Gastroesophageal sphincter (tissue), 3 donors: ENCODE results near the gene ANKS6.

Source experiments
- EP300 ChIP-seq: sonication (generic); formaldehyde crosslinking; IDR thresholded peaks from one replicate; pipeline ENCODE4 v1.6.1; 2017; ENCODE audit warnings: antibody characterized with exemption, mild to moderate bottlenecking
- POLR2A ChIP-seq, 2 donors: fragments of 450-650 bp; IDR thresholded peaks; one replicate each; pipeline ENCODE4 v1.6.1; 2017; ENCODE audit warnings: antibody characterized with exemption in 2 of 2, mild to moderate bottlenecking in 2 of 2, moderate library complexity in 1 of 2
- POLR2AphosphoS5 ChIP-seq: sonication (generic); formaldehyde crosslinking; IDR thresholded peaks from one replicate; pipeline ENCODE4 v1.6.1; 2017; ENCODE audit warnings: antibody characterized with exemption
- TF ChIP-seq, protein P1 (sequence below), 4 experiments: fragments of 200-600 bp in 2 of 4; fragments of 450-650 bp in 2 of 4; sonication (generic) in 1 of 4; IDR thresholded peaks; one replicate each; pipeline ENCODE4 v1.5.1; 2017 to 2019; ENCODE audit warnings: antibody characterized with exemption in 4 of 4, mild to moderate bottlenecking in 2 of 4, moderate library complexity in 2 of 4

DNA sequence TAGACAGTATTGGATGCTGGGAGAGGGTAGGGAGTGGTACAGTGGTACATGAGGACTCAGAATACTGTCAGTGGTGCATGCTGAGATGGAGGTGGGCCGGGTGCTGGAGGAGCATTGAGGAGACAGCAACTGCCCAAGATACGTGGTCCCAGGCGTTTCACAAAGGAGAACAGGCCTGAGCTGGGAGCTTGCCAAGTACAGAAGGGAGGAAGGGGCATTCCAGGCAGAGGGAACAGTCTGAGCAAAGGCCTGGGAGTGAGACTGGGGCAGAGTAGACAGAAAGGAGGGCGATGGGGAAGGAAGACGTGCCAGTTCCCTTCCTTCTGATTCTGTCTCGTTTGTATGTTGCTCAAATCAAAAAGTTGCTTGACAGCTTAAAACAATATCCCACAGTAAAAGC lies 26.3 kb upstream of the ANKS6 start:
- TF ChIP-seq POLR2AphosphoS5 (no peak), EP300 (no peak), POLR2A (IDR thresholded peaks at IDR 0.05) (no peak)
- TF ChIP-seq, protein P1, sequence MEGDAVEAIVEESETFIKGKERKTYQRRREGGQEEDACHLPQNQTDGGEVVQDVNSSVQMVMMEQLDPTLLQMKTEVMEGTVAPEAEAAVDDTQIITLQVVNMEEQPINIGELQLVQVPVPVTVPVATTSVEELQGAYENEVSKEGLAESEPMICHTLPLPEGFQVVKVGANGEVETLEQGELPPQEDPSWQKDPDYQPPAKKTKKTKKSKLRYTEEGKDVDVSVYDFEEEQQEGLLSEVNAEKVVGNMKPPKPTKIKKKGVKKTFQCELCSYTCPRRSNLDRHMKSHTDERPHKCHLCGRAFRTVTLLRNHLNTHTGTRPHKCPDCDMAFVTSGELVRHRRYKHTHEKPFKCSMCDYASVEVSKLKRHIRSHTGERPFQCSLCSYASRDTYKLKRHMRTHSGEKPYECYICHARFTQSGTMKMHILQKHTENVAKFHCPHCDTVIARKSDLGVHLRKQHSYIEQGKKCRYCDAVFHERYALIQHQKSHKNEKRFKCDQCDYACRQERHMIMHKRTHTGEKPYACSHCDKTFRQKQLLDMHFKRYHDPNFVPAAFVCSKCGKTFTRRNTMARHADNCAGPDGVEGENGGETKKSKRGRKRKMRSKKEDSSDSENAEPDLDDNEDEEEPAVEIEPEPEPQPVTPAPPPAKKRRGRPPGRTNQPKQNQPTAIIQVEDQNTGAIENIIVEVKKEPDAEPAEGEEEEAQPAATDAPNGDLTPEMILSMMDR (IDR thresholded peaks at IDR 0.05) = no peak
